ENCODE results near the gene DST.
"Not testable (repeated sequence)": the region's sequence is repeated elsewhere in the genome, so short reads cannot be mapped to it uniquely, and the experiment has no call there.

The DST gene

DNA sequence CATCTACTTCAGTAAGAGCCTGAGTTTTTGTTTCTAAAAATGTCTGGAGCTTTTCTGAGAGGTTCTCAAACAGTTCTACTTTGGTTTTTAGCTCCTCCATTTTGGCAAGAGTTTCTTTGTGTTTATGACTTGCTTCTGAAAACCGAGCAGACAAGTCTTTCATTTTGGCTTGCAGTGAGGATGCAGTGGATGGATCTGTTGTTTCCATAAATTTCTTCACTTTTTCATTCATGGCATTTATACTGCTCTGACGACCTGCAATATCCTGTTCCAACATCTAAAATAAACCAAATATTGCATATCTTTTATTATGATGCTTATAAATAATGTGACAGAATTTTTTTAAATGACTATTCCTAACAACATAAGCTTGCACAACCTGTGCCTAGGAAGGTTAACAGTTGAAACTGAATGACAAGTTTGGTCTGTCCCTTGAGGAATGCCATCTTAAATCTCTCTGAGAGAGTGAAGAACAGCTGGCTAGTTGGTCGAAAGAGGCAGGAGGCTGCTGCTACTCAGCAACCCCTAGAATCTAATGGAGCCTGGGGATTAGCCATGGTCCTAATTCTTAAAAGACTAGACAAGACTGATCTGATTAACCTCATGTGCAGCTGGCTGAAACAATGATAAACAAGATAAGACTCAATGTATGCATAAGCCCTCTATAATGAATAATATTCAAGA lies 69.8 kb downstream of the DST start:
- no peak for DNase-seq (ENCODE audit: extremely low read depth, low read depth)
- TF ChIP-seq, protein P1, sequence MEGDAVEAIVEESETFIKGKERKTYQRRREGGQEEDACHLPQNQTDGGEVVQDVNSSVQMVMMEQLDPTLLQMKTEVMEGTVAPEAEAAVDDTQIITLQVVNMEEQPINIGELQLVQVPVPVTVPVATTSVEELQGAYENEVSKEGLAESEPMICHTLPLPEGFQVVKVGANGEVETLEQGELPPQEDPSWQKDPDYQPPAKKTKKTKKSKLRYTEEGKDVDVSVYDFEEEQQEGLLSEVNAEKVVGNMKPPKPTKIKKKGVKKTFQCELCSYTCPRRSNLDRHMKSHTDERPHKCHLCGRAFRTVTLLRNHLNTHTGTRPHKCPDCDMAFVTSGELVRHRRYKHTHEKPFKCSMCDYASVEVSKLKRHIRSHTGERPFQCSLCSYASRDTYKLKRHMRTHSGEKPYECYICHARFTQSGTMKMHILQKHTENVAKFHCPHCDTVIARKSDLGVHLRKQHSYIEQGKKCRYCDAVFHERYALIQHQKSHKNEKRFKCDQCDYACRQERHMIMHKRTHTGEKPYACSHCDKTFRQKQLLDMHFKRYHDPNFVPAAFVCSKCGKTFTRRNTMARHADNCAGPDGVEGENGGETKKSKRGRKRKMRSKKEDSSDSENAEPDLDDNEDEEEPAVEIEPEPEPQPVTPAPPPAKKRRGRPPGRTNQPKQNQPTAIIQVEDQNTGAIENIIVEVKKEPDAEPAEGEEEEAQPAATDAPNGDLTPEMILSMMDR (IDR thresholded peaks at IDR 0.05; ENCODE audit: low read depth, low read length, missing control alignments), result no peak
- H3K4me3 ChIP-seq (replicated peaks; ENCODE audit: low read depth, low read length), result no peak overlapping the region

DNA sequence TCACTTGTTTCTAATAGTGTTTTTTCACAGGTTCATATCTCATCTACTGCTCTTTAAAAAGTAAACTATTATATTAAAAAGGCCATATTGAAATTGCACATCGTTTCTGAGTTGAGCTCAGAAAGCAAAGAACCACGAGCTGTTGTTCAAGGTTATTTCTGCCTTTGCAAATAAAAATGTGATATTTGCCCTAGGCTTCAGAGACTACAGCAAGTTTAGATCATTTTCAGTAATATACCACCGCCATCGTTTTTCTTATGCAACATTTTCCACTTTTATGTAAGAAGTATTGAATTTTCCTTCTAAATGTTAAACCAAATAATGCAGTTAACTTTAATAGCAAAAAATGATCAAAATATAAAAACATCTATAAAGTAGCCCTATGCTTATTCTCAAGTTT lies 71.1 kb downstream of the DST start:
- TF ChIP-seq, protein P1 (IDR thresholded peaks at IDR 0.05; ENCODE audit: low read depth, low read length, missing control alignments), result no peak
- no peak overlapping the region for H3K4me3 ChIP-seq (replicated peaks; ENCODE audit: low read depth, low read length)
- no peak for DNase-seq (ENCODE audit: extremely low read depth, low read depth)

DNA sequence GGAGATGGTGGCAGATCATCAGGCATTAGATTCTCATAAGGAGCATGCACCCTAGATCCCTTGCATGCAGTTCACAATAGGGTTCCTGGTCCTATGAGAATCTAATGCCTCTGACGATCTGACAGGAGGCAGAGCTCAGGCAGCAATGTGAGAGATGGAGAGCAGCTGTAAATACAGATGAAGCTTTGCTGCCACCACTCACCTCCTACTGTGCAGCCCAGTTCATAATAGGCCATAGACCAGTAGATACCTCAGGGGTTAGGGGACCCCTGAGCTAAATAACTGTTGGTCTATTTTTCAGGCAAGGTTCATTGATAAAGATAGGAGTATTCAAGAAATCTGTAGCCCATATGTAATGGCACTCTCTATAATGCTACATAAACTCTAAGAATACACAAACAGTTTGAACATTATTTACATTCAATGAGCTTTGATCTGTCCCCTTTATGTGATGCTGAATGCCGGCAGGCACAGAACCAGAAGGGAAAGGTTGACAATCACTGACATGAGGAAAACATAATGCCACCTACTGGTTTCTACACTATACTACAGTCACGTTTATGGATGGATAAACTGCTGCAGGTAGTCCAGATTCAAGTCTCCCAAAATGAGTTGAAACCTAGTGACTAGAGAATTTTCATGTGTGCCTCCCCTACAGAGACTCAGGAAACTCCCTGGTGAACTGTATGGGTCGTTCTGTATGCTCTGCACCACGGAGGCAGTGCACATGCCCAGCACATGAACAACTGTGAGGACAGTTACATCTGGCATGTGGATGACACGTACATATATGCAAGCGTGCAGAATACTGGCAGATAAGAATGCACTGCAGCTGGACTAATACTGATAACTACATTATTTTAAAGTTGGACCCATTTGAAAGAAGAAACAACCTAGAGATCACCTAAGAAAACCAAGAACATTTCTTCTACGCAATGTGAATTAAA lies 72.0 kb downstream of the DST start:
- DNase-seq (ENCODE audit: extremely low read depth, low read depth), result no peak
- TF ChIP-seq, protein P1 (IDR thresholded peaks at IDR 0.05; ENCODE audit: low read depth, low read length, missing control alignments), result peak; percentile 50
- H3K4me3 ChIP-seq (replicated peaks; ENCODE audit: low read depth, low read length), result no peak overlapping the region

DNA sequence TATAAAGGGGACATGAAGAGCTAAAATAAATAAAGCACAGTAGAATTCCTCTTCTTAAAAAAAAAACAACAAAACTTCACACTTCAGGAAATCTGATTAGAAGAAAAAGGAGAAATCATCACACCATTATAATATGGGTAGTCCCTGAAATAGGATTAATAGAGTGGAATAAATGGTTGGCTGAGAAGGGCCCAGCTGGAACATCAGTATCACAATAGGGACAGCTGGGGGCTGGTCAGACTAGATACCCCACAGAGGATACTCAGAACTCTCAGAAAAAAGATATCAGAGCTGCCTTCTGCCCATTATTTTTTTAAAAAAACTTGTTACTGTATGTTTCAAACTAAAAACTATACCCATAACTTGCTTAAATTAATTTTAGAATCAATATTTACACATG lies 75.2 kb downstream of the DST start:
- H3K4me3 ChIP-seq (replicated peaks; ENCODE audit: low read depth, low read length), result no peak overlapping the region
- no peak for DNase-seq (ENCODE audit: extremely low read depth, low read depth)
- TF ChIP-seq, protein P1 (IDR thresholded peaks at IDR 0.05; ENCODE audit: low read depth, low read length, missing control alignments), result no peak

DNA sequence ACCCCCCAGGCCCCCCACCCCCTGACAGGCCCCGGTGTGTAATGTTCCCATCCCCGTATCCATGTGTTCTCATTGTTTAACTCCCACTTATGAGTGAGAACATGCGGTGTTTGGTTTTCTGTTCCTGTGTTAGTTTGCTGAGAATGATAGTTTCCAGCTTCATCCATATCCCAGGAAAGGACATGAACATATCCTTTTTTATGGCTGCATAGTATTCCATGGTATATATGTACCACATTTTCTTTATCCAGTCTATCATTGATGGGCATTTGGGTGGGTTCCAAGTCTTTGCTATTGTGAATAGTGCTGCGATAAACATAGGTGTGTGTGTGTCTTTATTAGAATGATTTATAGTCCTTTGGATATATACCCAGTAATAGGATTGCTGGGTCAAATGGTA lies 80.0 kb downstream of the DST start:
- not testable (repeated sequence) for DNase-seq (ENCODE audit: extremely low read depth, low read depth); H3K4me3 ChIP-seq (replicated peaks; ENCODE audit: low read depth, low read length)

DNA sequence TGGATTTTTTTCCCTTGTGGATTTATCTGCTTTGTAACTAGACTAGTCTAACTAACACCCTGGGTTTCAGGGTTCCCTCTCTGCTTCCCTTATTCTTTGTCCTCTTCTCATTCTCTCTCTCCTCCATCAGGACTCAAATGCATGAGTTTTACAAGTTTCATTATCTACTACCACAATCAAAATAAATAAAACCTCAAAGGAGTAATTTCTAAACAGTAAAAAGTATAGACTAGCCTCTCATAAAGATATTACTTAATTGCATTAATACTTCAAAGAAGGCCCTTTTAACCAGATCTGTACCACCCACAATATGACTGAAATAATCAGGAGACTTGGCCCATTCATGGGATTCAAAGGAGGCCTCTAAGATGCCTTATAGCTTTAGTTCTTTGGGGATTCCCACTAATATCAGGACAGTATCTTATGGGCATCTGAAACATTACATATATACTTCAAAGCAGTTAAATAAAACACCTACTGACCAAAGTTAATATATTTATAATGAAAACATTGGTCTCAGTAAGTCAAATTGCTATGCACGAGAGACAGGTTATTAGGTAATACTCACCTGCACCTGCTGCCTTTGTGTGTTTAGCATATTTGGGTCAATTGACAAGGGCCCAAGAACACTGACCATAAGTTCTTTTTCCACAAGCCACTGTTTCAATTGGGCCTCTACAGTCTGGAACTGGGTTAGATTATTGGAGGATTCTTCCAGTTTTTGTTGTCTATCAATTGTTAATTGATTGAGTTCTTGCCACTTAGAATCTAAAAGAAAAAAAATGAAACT lies 85.7 kb downstream of the DST start:
- no peak overlapping the region for H3K4me3 ChIP-seq (replicated peaks; ENCODE audit: low read depth, low read length)
- TF ChIP-seq, protein P1 (IDR thresholded peaks at IDR 0.05; ENCODE audit: low read depth, low read length, missing control alignments), result no peak
- DNase-seq (ENCODE audit: extremely low read depth, low read depth), result no peak

Measured in HFF-Myc (cell line).